Hematopoietic multipotent progenitor cell treated with erythropoietin and hydrocortisone succinate and interleukin-3 and kit ligand, for 15 days (in vitro differentiated cells): ENCODE data around the gene SEMA5A.
A peak's percentile ranks its signal among the peaks of the same experiment; 100 is the strongest.

Experiments used
- DNase-seq: peaks from one replicate; pipeline ENCODE4 v3.0.0-alpha.2; 2015; ENCODE audit warnings: low spot score

Gene SEMA5A

GRCh38 chr5:9395706-9396105 is 150.2 kb downstream of the SEMA5A start:
- DNase-seq, result no peak

DNA sequence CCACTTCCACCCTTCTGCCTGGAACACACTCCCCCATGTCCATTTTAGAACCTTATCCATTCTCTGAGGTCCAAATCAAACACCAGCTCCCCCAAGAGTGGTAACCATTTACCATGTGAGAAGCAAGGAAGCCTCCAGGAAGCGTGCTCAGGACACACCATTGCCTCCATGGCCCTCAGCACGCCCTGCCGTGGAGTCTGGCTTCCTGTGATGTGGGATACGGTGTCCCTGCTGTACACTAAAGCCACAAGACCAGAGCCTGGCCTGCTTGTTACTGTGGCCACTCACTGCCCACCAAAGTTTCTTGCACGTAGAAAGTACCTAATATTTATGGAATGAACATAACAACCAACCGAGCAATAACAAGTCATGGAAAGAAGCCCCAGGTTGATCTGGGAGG is 151.7 kb downstream of the SEMA5A start:
- DNase-seq, result no peak

DNA sequence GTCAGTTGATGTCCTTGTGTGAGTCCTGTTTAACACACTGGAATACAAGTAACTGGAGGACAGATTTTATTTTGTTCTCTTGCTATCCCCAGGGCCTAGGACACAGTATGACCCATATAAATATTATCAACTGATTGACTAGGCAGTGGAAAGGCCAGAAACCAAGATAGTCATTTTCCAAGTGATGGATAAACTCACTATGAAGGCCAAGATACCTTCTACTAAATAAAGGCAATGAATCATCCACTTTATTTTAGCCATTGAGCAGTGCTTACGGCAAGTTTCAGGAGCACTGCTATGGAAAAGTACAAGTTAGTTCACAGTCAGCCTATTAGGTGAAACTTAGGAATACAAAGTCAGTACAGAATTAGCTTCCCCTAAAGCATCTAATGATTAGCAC is 153.2 kb downstream of the SEMA5A start:
- DNase-seq, result no peak

DNA sequence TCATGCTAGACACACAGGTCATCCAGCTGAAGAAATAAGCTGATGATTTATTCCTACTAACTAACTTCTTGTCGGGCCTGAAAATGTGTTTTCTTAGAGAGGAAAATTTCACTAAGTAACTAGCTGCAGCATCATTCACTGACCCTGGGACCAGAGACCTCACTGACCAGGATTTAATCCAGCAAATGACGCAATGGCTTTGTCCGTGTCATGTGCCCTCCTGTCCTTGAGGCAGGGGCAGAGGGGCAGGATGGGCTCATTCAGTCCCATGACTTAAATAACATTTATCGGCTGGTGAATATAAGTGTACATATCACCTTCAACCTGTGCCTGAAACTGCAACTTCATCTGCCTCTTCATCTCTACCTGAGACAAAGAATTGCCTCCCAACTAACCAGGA is 154.8 kb downstream of the SEMA5A start:
- DNase-seq, result no peak

DNA sequence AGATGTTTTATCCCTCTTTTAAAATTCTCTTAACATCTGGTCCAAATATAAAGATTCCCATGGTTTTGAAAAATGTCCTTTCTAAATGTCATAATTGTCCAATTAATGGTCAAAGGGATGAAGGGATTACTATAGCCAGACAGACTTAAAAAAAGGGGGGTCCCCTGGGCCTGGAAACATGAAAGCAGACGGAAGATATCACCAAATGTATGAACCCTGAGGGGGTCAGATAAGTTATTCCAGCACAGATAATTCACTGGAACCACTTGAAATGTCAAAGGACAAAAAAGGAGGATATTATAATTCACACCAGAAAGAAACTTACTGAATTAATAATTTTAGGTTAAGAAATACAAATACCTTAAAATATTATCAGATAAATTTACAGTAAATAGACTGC is 155.8 kb downstream of the SEMA5A start:
- no peak for DNase-seq

DNA sequence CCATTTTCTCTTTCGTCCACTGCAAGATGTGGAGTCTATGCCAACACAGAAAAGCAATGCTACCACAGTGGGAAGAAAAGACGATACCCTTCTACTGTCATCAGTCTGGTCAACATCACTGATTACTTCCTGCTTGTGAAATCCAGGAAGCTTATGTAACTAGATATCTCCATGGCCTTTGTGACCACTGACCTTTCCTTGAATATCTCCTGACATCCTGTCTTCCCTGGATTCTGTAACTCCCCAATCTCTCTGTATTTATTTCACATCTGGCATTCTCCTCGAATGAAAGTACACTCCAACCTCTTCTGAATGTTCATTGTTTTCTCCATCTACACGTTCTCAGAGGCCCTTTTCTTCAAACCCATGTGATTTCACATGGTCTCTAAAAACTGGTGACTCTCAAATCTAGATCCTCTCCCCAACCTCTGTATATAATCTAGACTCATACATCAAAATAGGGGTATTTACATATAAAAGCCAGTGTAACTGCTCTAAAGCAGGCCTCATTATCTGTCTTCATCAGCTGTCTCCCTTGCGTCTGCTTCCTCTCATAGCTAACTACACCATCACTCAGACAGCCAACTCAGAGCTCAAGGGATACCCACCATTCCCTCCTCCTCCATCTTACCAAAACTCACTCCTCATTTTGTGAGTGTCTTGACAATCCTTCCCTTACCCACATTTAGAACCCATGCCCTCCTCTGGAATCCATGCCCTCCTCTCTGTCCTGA is 156.8 kb downstream of the SEMA5A start:
- no peak for DNase-seq

- no peak for DNase-seq
Observed at GRCh38 chr5:9387879-9388278, 158.0 kb downstream of the SEMA5A start.

DNA sequence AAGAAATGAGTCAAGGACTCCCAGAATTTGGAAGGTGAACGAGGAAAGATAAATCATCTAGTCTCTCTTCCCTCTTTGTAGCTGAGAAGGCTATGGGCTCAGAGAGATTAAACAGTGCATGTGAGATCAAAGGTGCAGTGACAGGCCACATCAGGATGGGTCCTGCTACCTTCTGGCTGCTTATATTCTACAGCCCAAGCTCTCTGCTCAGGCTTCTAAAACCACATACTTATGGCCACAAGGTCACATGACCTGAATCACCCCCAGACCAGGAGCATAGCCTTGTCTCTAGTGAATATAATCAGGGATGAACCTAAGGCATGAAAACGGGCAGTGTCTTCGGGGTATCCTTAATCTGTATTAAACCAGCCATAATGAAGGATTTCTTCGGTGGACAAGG is 158.9 kb downstream of the SEMA5A start:
- no peak for DNase-seq

- no peak for DNase-seq
Observed at GRCh38 chr5:9382522-9382921, 163.4 kb downstream of the SEMA5A start.

GRCh38 chr5:9381464-9381863 is 164.4 kb downstream of the SEMA5A start:
- DNase-seq, result no peak

DNA sequence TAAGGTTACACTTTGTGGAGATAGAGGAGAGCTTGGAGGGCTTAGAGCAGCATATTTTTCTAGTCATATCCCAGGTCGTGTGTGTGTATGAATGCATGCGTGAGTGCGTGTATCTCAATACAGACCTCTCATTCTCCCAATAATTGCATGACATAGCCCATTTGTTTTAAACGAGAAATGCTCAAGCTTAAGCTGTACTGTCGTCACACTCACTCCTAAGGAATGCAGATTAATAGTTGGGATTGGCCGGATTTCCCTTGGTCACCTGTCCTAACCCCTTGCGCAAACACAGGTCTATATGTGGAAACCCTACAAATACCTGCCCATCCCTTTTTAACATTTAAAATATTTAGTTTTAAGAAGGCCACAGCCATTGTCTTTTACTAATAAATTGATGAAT is 165.8 kb downstream of the SEMA5A start:
- no peak for DNase-seq

GRCh38 chr5:9376363-9377117 is 169.3 kb downstream of the SEMA5A start:
- no peak for DNase-seq

DNA sequence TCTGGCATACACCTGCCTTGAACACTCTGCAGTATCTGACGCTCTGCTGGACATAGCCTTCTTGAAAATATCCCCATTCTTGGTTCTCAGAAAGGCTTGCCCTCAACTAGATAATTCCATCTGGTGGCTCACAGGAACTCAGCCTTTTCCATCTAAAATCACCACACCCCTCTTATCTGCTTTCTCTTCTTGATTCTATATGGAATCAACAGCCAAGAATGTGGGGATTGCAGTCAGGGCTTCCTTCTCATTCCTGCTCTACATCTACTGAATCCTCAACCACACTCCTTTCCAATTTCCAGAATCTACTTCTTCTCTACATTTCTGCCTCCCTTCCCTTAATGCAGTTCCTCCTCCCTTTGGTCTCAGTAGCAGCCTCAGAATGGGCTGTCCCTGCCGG is 170.1 kb downstream of the SEMA5A start:
- no peak for DNase-seq

DNA sequence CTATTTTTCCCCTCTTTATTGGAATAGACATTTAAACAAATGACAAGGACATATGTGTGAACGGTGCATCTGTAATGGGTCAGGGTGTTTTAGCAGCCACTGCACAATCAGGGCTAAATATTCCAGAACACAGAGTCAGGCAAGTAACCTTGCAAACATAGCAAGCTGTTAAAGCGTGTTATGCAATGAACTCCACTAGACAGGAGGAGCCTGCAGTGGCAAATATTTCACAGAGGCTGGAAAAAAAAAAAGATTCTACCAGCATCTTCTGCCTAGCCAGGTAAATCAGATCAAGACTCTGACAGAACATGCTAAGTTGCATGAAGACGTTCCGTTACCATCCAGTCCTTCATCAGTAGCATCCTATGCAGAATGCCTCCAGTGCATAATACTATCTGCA is 171.8 kb downstream of the SEMA5A start:
- no peak for DNase-seq

- no peak for DNase-seq
Observed at GRCh38 chr5:9373571-9373970, 172.3 kb downstream of the SEMA5A start.

- DNase-seq, result no peak
Observed at GRCh38 chr5:9370256-9370655, 175.6 kb downstream of the SEMA5A start.

- DNase-seq, result no peak
Observed at GRCh38 chr5:9365512-9365911, 180.4 kb downstream of the SEMA5A start.

DNA sequence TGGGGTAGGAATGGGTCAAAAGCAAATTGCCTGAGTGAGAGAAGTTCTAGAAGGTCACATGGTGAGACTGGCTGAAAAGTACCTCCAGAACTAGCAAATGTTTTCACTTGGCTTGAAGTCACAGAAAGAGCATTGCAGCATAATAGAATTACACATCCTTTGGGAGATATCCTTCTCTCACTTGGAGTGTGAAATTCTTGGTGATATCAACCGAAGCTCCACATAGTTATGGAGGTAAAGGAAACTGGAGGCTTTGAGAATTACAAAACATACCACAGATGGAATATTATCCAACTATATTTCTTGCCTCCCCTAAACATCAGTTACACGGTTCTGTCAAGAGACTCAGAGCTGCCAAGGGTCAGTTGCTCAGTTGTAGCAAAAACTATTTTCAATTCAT is 182.4 kb downstream of the SEMA5A start:
- no peak for DNase-seq

DNA sequence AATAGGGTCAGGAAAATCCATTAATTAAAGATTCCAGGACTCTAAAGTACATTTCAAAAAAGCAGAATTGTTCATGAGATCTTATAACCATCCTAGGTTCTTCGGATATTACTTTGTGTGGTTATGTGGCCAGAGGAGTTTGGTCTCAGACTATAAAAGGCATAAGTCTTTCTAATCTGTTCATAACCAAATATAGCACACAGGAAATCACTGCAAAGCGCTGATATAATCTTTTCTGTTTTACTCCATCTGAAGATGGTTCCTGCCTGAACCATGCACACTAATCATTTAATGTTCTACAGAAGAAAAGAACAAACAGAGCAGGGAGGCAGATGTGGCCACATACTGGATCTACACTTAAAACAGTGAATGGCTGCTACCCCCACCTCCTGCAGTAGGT is 182.8 kb downstream of the SEMA5A start:
- no peak for DNase-seq

GRCh38 chr5:9362600-9362999 is 183.3 kb downstream of the SEMA5A start:
- no peak for DNase-seq

GRCh38 chr5:9361835-9362234 is 184.0 kb downstream of the SEMA5A start:
- peak; percentile 18 for DNase-seq

DNA sequence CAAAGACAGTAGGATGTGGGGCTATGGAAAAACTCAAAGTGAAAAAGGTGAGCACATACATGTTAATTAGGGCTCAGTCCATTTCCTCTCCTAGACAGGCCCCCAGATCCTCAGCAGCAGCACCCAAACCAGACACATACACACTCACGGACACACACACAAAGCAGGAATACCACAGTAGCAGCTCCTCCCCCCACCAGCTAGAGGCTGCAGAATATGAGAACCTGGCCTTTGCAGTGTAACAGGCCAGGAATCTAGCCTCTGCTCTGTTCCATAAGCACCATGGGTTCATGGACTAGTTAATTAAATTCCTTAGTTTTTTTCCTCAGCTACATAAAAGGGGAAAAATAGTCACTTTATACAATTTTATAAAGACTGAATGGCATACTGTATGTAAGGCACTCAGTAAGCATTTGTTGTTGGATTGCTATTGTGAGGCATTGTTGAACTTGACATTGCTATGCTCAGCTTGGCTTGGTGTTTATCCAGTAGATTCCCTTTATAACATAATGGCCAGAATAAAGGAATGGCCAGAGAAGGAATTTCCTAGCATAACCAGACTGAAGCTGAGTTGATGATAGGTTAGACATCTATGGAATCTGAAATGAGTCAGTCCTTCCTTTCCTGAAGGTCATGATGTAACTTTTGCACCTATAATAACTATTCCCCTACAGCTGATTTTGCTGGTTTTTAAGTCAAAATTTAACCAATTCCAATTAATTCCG is 186.8 kb downstream of the SEMA5A start:
- no peak for DNase-seq

DNA sequence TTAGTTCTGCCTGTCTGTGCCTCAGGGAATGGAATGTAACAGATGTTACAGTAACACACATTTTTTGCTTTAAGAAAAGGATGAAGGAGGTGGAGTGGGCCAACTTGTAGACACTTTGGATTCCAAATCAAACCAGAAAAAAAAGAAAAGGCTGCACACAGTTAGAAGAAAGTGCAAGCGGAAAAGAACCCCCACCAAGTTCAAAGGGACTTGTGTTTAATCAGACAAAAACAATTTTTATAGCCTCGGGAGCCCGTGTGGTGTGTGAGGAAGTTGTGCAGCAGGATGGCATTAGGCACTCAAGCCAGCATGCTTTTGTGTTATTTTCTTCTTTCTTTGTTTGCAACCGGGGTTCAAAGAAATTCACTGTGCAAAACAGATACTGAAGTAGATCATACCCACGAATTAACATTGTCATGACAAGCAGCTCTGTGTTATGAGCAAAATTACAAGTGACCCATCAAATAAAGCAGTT is 189.5 kb downstream of the SEMA5A start:
- DNase-seq, result no peak
